Keratinocyte (primary cell): ENCODE data around the gene UNC5A. TPM values are rescaled to one million over a fixed set of nuclear protein-coding genes. Genes with fewer than 3 reads are reported as not detected.

ENCODE experiments used
- DNase-seq: peaks from one replicate; pipeline ENCODE4 v3.0.0-alpha.2; 2011; ENCODE audit warnings: low read depth, missing footprints, low spot score
- FAIRE-seq: peaks from 2 replicates; lab custom pipeline; 2011; peaks lifted over from hg19 to GRCh38; lab: Jason Lieb, UNC
- H2AFZ ChIP-seq: 2 replicates; pipeline ENCODE4 v1.6.0; 2012; ENCODE audit warnings: low read length, control low read depth, inconsistent platforms; ENCODE audit not compliant: control insufficient read depth
- H3K27ac ChIP-seq: 2 replicates; pipeline ENCODE4 v1.5.1; 2011; ENCODE audit warnings: low read length; ENCODE audit not compliant: control insufficient read depth, insufficient read depth
- H3K27me3 ChIP-seq: 3 replicates; pipeline ENCODE4 v1.6.0; 2011; ENCODE audit warnings: low read length; ENCODE audit not compliant: control insufficient read depth, insufficient read depth; ENCODE audit errors: extremely low read depth
- H3K36me3 ChIP-seq, 2 experiments: 2 replicates in 1 of 2; 3 replicates in 1 of 2; pipeline ENCODE4 v1.5.1; 2011; ENCODE audit warnings: low read length in 2 of 2, mild to moderate bottlenecking in 1 of 2; ENCODE audit not compliant: control insufficient read depth in 2 of 2, insufficient read depth in 2 of 2; ENCODE audit errors: extremely low read depth in 1 of 2
- H3K4me1 ChIP-seq: 3 replicates; pipeline ENCODE4 v1.5.1; 2011; ENCODE audit warnings: low read length; ENCODE audit not compliant: control insufficient read depth, insufficient read depth; ENCODE audit errors: extremely low read depth
- H3K4me2 ChIP-seq: 3 replicates; pipeline ENCODE4 v1.6.0; 2011; ENCODE audit warnings: low read depth, low read length; ENCODE audit not compliant: control insufficient read depth, insufficient read depth; ENCODE audit errors: extremely low read depth
- H3K4me3 ChIP-seq, 3 experiments: fragments of 200-600 bp in 1 of 3; sonication (generic) in 1 of 3; 2 replicates in 2 of 3; 3 replicates in 1 of 3; pipeline ENCODE4 v1.5.1; 2011 to 2016; ENCODE audit warnings: low read length in 3 of 3, mild to moderate bottlenecking in 3 of 3, control low read depth in 2 of 3, inconsistent platforms in 1 of 3, low read depth in 1 of 3, mixed read lengths in 1 of 3, mixed run types in 1 of 3, moderate library complexity in 1 of 3; ENCODE audit not compliant: control insufficient read depth in 2 of 3, insufficient read depth in 2 of 3; ENCODE audit errors: extremely low read depth in 1 of 3
- H3K79me2 ChIP-seq: 2 replicates; pipeline ENCODE4 v1.6.0; 2012; ENCODE audit warnings: low read length; ENCODE audit not compliant: control insufficient read depth, insufficient read depth
- H3K9ac ChIP-seq: 3 replicates; pipeline ENCODE4 v1.6.0; 2011; ENCODE audit warnings: low read length; ENCODE audit not compliant: control insufficient read depth, insufficient read depth; ENCODE audit errors: extremely low read depth
- H3K9me1 ChIP-seq: 3 replicates; pipeline ENCODE4 v1.6.0; 2011; ENCODE audit warnings: low read length; ENCODE audit not compliant: control insufficient read depth, insufficient read depth; ENCODE audit errors: extremely low read depth
- H3K9me3 ChIP-seq: 2 replicates; pipeline ENCODE4 v1.5.1; 2012; ENCODE audit warnings: low read depth, low read length; ENCODE audit not compliant: control insufficient read depth
- H4K20me1 ChIP-seq: 3 replicates; pipeline ENCODE4 v1.6.0; 2011; ENCODE audit warnings: low read length; ENCODE audit not compliant: control insufficient read depth, insufficient read depth; ENCODE audit errors: extremely low read depth
- CTCF ChIP-seq, 3 experiments: IDR thresholded peaks in 1 of 3; conservative IDR thresholded peaks in 1 of 3; optimal IDR thresholded peaks in 1 of 3; 2 replicates in 2 of 3; 3 replicates in 1 of 3; pipeline versions ENCODE3 to v1.5.1; 2011; ENCODE audit warnings: low read length in 3 of 3, mild to moderate bottlenecking in 3 of 3, moderate library complexity in 2 of 3, control low read depth in 1 of 3, inconsistent platforms in 1 of 3; ENCODE audit not compliant: insufficient read depth in 2 of 3; ENCODE audit errors: extremely low read depth in 1 of 3
- EZH2 ChIP-seq: IDR thresholded peaks from one replicate; pipeline ENCODE4 v1.6.1; 2012; ENCODE audit warnings: inconsistent platforms, mild to moderate bottlenecking, low read length, moderate library complexity
- dilution Hi-C: fragments of 300-500 bp; cut with MboI; formaldehyde crosslinking; loops from one replicate; pipeline ENCODE4 v1.7.0; 2020; ENCODE audit warnings: low sequenced_read_pairs; ENCODE audit not compliant: extremely low pct_ligation_motif_present
- polyA plus RNA-seq, 5 experiments: library from polyadenylated mRNA; depleted of rRNA in 3 of 5; stranded (reverse) in 3 of 5; stranded (forward) in 1 of 5; unstranded in 1 of 5; fragments of >200 nt; gene quantifications; 1 replicate in 1 of 5; 2 replicates in 3 of 5; 3 replicates in 1 of 5; pipeline versions ENCODE4 v1.2.1 to v1.2.3, GENCODE V29; 2011 to 2012; ENCODE audit warnings: missing spikeins in 2 of 5, low read depth in 1 of 5, low replicate concordance in 1 of 5

UNC5A gene
- polyA plus RNA-seq, 1 donor (not counting 4 experiments of a cell fraction or from before 2014, with no cell fraction given): not detected

DNA sequence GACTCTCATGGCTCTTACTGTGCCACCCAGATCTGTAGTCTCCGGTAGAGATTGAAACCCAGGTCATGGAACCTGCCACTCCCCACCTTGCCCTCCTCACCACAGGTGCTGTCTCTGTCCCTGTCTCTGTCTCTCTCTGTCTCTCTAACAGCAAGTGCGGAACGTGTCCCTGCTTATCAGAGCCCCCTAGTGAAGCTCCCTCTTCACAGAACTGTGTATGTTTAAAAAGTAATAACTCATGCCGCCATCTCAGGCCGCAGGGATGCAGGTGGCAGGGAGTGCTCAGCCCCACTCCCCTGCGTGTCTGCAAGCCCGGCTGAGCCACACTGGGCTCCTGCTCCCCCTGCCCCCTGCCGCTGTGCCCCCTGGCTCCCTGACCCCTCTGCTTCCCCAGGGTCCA lies 43.8 kb downstream of the UNC5A start:
- dilution Hi-C loops: no loop called here
- Histone ChIP-seq H3K27ac (no peak overlapping the region), H3K4me2 (no peak overlapping the region), H3K9me1 (no peaks in the 10 kb centered on the region), H3K4me3 (no peak overlapping the region), H3K79me2 (no peaks in the 10 kb centered on the region), H3K9me3 (no peaks in the 10 kb centered on the region), H3K36me3 (no peaks in the 10 kb centered on the region), H3K9ac (no peak overlapping the region), H4K20me1 (no peaks in the 10 kb centered on the region), H3K27me3 (peaks cover 19% of the 10 kb centered on the region), H2AFZ (no peak overlapping the region), H3K4me1 (no peaks in the 10 kb centered on the region)
- FAIRE-seq (no peak), DNase-seq (no peak)
- TF ChIP-seq EZH2 (no peak), CTCF (optimal IDR thresholded peaks at IDR 0.05 in 1 of 3, IDR thresholded peaks at IDR 0.05 in 1 of 3, conservative IDR thresholded peaks at IDR 0.05 in 1 of 3; ENCODE audit: extremely low read depth in 1 of 3, insufficient read depth in 2 of 3, low read length in 3 of 3) (no peak)

DNA sequence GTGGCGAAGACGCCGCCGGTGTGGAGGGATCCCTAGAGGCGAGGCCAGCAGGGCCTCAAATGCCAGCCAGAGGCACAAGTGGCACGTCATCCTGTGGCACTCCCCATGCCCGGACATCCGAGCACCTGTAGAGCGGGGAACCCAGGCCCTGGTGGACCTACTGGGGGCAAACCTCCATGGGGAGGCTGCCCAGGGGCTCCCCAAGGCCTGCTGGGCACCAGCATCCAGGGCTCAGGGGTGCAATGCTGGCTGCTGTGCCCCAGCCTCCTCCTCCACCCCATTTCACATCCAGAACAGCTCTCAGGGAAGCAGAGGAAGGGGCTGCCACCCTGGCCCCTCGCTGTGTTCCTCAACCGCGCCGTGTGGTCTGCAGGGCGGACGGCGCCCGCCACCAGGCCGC lies 45.2 kb downstream of the UNC5A start:
- Histone ChIP-seq H2AFZ (no peak overlapping the region), H3K27ac (no peak overlapping the region), H3K4me3 (no peak overlapping the region), H3K9ac (no peak overlapping the region), H3K27me3 (peaks cover 13% of the 10 kb centered on the region), H3K36me3 (no peaks in the 10 kb centered on the region), H3K9me3 (no peaks in the 10 kb centered on the region), H3K4me1 (no peaks in the 10 kb centered on the region), H4K20me1 (no peaks in the 10 kb centered on the region), H3K9me1 (no peaks in the 10 kb centered on the region), H3K4me2 (no peak overlapping the region), H3K79me2 (no peaks in the 10 kb centered on the region)
- TF ChIP-seq EZH2: no peak
- no peak for TF ChIP-seq CTCF (optimal IDR thresholded peaks at IDR 0.05 in 1 of 3, IDR thresholded peaks at IDR 0.05 in 1 of 3, conservative IDR thresholded peaks at IDR 0.05 in 1 of 3; ENCODE audit: extremely low read depth in 1 of 3, insufficient read depth in 2 of 3, low read length in 3 of 3)
- no peak for FAIRE-seq
- dilution Hi-C loops: no loop called here
- no peak for DNase-seq
